ENCODE measurements around the gene TACR2. TPM values are rescaled to one million over a fixed set of nuclear protein-coding genes. Genes with fewer than 3 reads are reported as not detected.
A peak's percentile ranks its signal among the peaks of the same experiment; 100 is the strongest.

TACR2 gene
- total RNA-seq, 6 experiments from 2014 or later, result 0.16 to 0.22 (median 0.16) TPM; not detected in 3

DNA sequence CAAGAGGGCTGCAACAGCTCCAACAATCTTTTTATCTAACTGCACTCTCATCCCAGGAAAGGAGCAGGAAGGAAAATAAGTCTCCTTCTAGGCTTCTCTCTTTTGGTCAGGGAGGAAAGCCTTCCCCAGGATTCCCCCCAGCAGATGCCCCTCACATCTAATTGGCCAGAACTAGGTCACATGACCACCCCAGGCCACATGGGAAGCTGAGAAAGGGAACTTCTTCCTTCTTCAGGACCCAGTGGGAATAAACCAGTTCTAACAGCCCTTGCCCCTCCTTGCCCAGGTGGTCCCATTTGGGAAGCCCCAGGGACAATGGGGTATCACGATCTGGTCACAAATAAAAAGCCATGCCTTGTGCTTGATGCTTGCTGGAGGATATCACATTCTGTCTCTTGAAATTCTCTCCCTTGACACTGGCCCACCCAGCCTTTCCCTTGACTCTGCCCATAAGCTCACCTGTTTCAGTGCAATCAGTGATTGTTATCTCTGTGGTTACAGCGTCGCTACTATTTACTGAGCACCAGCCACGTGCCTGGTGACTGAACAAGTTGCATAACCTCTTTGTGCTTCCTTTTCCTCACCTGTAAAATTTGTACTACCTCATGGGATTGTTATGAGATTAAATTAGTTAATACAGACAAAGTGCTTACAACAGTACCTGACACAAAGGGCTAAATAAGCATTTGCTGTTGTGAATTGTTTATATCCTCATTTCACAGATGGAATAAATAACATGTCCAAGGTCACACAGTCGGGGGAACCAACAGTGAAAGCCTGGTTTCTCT, 9.0 kb upstream of the TACR2 start:
- Histone ChIP-seq H3K36me3 (no peaks in the 10 kb centered on the region), H3K4me3 (no peak overlapping the region), H3K27ac (no peak overlapping the region), H3K27me3 (no peaks in the 10 kb centered on the region), H3K4me1 (peaks cover 0 to 9% (median 0%) of the 10 kb centered on the region in 4 donors), H3K9me3 (no peaks in the 10 kb centered on the region)
- peak; percentile 72 to 88 (median 78) for ATAC-seq
- 19% methylated on average over 4 of the region's 5 CpGs for WGBS (ENCODE audit: insufficient coverage, low coverage, low lambda C conversion rate, missing lambda C conversion rate)
- intact Hi-C loops (cut with DNase I), result loop anchor here in 1 of 2 donors (5.0 kb wide), 1 partner anchor 77 kb away; no protein-coding TSS in a partner anchor
- TF ChIP-seq POLR2A (IDR thresholded peaks at IDR 0.05), result no peak
- TF ChIP-seq, protein P1, sequence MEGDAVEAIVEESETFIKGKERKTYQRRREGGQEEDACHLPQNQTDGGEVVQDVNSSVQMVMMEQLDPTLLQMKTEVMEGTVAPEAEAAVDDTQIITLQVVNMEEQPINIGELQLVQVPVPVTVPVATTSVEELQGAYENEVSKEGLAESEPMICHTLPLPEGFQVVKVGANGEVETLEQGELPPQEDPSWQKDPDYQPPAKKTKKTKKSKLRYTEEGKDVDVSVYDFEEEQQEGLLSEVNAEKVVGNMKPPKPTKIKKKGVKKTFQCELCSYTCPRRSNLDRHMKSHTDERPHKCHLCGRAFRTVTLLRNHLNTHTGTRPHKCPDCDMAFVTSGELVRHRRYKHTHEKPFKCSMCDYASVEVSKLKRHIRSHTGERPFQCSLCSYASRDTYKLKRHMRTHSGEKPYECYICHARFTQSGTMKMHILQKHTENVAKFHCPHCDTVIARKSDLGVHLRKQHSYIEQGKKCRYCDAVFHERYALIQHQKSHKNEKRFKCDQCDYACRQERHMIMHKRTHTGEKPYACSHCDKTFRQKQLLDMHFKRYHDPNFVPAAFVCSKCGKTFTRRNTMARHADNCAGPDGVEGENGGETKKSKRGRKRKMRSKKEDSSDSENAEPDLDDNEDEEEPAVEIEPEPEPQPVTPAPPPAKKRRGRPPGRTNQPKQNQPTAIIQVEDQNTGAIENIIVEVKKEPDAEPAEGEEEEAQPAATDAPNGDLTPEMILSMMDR (IDR thresholded peaks at IDR 0.05), result no peak
- no peak for DNase-seq

DNA sequence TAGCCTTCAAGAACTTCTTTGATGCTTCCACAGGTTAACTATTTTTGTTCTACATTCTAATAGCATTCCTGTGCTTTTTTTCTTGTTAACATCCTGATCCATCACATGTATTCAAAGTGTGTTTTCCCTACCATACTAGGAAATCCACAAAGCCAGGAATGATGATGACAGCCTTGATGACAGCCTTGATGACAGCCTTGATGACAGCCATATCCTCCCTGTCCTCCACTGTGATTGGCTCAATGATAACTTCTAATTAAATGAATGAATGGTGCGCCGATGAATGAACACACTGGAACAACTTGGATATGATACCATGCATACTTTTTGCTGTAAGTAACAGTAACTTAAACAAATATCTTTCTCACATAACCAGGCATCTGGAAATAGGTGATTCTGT, 8.3 kb upstream of the TACR2 start:
- intact Hi-C loops (cut with DNase I), result loop anchor here in 1 of 2 donors (5.0 kb wide), 1 partner anchor 77 kb away; no protein-coding TSS in a partner anchor
- DNase-seq (no peak), ATAC-seq (no peak)
- WGBS (ENCODE audit: insufficient coverage, low coverage, low lambda C conversion rate, missing lambda C conversion rate), result 89% methylated on average over 2 of the region's 2 CpGs
- Histone ChIP-seq H3K4me3 (no peak overlapping the region), H3K9me3 (no peaks in the 10 kb centered on the region), H3K27me3 (no peaks in the 10 kb centered on the region), H3K27ac (no peak overlapping the region), H3K36me3 (no peaks in the 10 kb centered on the region), H3K4me1 (peaks cover 0 to 9% (median 0%) of the 10 kb centered on the region in 4 donors)
- no peak for TF ChIP-seq POLR2A (IDR thresholded peaks at IDR 0.05)
- TF ChIP-seq, protein P1 (IDR thresholded peaks at IDR 0.05), result no peak

DNA sequence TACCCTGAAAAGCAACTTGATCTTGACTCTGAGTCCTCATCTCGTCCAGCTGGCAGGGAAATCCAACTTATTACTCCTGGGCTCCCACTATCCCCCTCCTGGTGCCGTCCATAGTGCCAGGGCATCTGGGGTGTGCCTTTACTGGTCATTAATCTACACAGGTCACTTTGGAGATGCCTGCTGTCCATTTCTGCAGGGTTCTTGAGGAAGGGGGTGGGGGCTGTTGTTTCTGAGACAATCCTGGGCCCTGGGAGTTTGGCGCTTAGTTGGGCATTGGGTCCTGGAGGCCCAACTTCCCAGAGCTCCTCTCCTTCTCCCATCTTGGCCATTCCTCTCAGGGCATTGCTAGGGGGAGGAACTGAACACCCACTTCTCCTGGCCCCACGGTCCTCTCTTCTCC, 6.0 kb upstream of the TACR2 start:
- no peaks in the 10 kb centered on the region for H3K36me3 ChIP-seq
- no peak overlapping the region for H3K27ac ChIP-seq
- intact Hi-C loops (cut with DNase I), result no loop called here
- H3K27me3 ChIP-seq, result no peaks in the 10 kb centered on the region
- no peaks in the 10 kb centered on the region for H3K9me3 ChIP-seq
- peaks cover 0 to 9% (median 0%) of the 10 kb centered on the region in 4 donors for H3K4me1 ChIP-seq
- TF ChIP-seq, protein P1 (IDR thresholded peaks at IDR 0.05), result no peak
- 55% methylated on average over 2 of the region's 4 CpGs for WGBS (ENCODE audit: insufficient coverage, low coverage, low lambda C conversion rate, missing lambda C conversion rate)
- no peak for ATAC-seq
- DNase-seq, result no peak
- H3K4me3 ChIP-seq, result no peak overlapping the region

DNA sequence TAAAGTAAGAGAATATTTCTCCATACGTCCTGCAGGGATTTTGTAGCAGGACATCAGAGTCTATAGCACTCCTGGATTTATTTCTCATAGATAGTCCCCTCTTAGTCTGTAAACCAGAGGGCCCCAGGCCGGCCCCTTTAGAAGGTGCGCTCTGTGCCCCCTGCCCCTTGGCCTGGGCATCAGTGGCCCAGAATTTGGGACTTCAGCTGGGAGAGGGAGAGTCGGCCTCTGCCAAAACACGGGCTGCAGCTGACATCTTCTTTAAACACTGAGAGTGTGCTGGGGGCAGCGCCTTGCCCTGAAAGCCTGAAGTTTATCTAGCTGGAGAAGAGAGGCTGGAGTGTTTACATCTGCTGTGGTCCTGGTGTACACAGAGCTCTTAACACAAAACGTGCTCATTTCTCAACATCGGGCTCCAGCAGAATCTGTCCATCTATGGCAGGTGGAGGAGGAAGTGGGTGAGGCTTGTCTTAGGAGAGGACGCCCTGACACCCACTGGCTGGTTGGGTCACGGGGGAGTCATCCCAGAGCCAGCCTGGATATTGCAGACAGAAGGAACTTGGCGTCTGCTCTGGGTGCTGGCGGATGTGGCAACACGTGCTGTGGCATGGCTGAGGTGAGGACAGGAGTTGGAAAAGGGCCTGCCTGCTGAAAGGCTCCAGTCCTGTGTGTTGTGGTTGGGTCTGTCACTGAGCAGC, 5.0 kb upstream of the TACR2 start:
- DNase-seq, result no peak
- intact Hi-C loops (cut with DNase I), result no loop called here
- 56% methylated on average over 4 of the region's 13 CpGs for WGBS (ENCODE audit: insufficient coverage, low coverage, low lambda C conversion rate, missing lambda C conversion rate)
- Histone ChIP-seq H3K9me3 (no peaks in the 10 kb centered on the region), H3K27me3 (no peaks in the 10 kb centered on the region), H3K4me3 (no peak overlapping the region), H3K36me3 (no peaks in the 10 kb centered on the region), H3K4me1 (peaks cover 0 to 9% (median 0%) of the 10 kb centered on the region in 4 donors), H3K27ac (no peak overlapping the region)
- TF ChIP-seq POLR2A (IDR thresholded peaks at IDR 0.05), result no peak
- TF ChIP-seq, protein P1 (IDR thresholded peaks at IDR 0.05), result no peak
- ATAC-seq, result peak in 1 of 4 donors; percentile 10

Data from right lobe of liver (tissue), 6 donors.